GM12872 (cell line): ENCODE results near the gene PLB1.

Experiments used
- CTCF ChIP-seq: IDR thresholded peaks from 3 replicates; pipeline ENCODE4 v1.5.1; 2011; ENCODE audit warnings: low read depth, mild to moderate bottlenecking, low read length, moderate library complexity; ENCODE audit not compliant: insufficient read depth

The PLB1 gene

GRCh38 chr2:28600181-28600580 is 104.3 kb downstream of the PLB1 start:
- TF ChIP-seq CTCF: no peak

- no peak for TF ChIP-seq CTCF
Observed at GRCh38 chr2:28601616-28602015, 105.8 kb downstream of the PLB1 start.

GRCh38 chr2:28602136-28602660 is 106.3 kb downstream of the PLB1 start:
- no peak for TF ChIP-seq CTCF

- no peak for TF ChIP-seq CTCF
Observed at GRCh38 chr2:28602751-28603639, 107.1 kb downstream of the PLB1 start.

GRCh38 chr2:28603821-28604220 is 108.0 kb downstream of the PLB1 start:
- TF ChIP-seq CTCF: no peak

GRCh38 chr2:28604284-28604843 is 108.5 kb downstream of the PLB1 start:
- no peak for TF ChIP-seq CTCF

GRCh38 chr2:28606986-28607441 is 111.2 kb downstream of the PLB1 start:
- no peak for TF ChIP-seq CTCF
